Stimulated activated CD8-positive, alpha-beta memory T cell treated with anti-CD3 and anti-CD28 coated beads, Interleukin-12 subunit alpha, Interleukin-12 subunit beta, amount 100 ng/mL, for 1 hour (primary cell): ENCODE results near the gene PRSS50.

ENCODE experiments used
- DNase-seq: peaks from one replicate; pipeline ENCODE4 v3.0.0-alpha.2; 2020; ENCODE audit warnings: low read depth

Gene PRSS50

DNA sequence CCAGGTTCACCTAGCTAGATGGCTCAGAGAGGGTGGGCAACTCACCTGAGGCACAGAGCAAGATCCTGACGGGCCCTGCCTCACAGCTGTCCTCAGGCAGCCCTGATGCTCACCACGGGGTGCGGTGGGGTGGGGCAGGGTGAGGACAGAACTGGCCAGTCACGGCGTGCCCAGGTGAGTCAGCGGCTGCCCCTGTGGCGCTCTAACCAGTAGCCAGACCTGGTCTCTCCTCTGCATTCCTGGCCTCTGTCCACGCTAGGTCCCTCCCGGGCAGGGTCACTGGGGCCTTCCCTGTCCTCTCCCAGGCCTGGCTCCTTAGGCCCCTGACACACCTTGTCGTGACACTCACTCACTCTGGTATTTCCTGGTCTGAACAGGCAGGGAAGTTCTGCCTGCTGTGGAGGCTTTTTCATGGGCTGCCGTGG lies 25.1 kb downstream of the PRSS50 start:
- DNase-seq, result no peak

DNA sequence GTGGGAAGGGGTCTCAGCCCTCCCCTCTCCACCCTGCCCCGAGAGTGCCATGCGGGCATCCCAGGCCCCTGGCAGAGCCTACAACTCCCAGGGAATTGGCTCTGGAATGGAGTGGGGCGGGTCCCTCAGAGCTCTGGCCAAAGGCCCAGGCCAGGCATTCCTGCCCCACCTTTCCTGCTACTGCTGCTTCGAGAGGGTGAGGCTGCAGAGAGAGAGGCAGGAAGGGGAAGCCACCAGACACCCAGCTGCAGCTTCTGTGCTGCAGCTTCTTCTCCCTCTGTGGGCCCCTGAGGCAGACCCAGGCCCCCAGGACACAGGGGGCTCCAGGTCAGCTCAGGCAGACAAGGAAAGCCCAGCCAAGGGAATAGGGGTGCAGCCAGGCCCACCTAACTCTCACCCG lies 26.9 kb downstream of the PRSS50 start:
- no peak for DNase-seq

DNA sequence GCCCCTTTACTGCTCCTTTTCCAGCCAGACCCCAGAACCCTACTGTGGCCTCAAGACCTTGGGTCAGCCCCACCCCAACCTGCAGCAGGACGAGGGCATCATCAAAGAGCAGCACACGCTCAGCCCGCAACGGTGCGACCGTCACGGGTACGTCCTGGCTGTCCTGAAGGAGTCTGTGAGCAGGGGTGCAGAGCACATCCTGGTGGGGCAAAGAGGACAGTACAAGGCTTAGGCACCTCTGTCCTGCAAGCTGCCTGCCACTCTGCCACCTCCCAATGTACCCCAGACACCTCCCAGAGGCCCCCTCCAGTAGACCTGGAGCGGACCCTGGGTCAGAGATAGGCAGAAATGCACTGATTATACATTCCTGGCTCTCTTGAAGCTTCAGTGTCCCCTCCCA lies 32.2 kb downstream of the PRSS50 start:
- no peak for DNase-seq

DNA sequence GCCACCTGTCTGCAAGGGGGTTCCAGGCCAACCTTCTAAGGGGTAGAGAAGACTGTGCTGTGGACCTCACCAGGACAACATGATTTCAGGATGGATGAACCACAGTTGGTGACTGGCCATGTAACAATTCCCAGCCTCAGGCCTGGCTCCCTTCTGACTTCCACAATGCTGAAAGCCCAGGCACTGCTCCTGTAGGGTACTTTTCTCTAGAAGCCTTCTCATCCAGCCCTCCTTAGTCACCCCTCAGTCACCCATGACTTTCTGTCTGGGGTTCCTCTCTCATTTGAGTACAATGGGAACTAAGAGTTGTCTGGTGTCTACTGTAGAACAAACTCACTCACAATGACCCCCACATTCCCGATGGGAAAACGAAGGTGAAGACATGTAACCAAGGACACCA lies 32.8 kb downstream of the PRSS50 start:
- DNase-seq, result no peak

DNA sequence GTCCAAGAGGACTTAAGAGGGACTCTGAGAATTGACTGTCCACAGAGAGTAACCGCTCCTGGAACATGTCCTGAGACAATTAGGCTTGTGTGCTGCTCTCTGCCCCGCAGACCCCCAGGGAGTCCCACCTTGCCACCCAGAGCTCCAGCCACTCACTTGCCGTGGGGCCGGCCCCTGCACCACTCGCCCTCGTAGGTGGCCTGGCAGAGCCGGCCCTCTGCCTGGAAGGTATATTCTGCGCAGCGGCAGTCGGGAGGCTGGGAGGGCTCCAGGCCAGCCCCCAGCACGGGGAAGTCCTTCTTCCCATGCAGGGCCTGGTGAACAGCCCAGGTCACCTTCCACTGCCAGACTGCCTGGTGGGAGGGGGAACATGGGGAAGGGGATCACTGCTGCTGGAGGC lies 34.7 kb downstream of the PRSS50 start:
- no peak for DNase-seq

DNA sequence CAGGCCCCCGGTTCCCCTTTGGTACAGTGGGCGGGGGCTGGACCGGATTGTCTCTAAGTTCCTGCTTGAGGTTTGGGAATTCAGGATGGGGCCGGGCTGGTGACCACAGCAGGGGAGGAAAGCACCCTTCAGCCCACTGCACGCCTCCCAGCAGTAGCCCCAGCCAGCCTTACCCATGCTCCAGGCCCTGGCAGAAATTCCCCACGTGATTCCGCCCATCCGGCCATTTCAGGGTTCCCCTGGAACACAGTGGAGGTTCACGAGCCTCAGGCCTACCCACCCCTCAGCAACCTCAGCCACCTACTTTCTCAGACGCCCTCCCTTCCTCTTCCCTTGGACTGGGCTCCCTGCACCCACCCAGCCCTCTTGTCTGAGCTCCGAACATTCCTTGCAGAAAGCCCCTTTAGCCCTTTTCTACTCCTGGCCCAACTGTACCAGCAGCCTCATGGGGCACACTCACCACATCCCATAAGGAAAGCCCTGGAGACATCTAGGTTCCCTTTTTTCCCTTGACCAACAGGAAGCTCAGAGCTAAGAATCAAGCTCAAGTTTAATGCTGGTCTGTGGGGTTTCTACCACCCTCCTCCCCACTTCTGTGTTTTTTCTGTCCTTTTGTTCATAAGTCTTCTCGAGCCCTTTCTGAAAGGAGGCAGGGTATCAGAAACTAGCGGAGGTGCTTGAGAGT lies 35.7 kb downstream of the PRSS50 start:
- no peak for DNase-seq

DNA sequence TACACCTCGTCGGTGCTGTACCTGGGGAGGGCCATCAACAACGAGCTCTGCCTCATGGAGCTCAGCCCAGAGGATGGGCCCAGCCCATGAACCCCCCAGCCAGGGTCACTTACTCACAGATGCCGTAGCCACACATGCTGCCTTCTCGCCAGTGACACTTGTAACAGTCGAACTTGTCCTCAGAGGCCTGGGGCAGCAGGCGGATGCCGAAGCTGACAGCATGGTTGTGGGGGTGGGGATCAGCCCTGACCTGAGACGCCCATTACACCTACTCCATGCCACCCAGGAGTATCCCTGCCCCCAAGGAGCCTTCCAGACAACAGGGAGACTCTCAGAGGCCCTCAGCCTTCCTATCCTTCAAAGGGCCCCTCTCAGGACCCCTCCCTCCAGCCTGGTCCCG lies 36.3 kb downstream of the PRSS50 start:
- DNase-seq, result no peak

DNA sequence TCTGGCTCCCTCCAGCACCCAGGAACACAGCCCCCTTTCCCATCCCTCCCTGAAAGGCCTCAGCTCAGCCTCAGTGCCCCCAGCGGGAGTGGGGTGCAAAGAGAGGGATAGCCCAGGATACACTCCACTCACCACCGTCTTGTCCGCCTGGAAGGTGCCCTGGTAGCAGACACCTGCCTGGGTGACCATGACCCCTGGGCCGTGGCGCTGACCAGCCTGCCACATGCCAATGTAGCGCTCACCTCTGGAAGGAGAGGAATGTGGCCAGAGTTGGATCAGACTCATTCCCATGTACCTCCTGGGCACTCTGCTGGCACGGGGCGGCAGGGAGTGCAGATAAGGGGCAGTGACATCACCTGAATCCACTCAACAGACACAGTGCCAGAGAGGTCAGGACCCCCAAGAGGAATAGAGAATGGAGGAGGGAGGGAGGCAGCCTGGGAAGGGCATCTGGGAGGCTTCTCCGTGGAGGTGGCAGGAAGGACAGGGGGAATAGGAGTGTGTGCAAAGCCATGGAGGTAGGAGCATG lies 37.3 kb downstream of the PRSS50 start:
- no peak for DNase-seq

DNA sequence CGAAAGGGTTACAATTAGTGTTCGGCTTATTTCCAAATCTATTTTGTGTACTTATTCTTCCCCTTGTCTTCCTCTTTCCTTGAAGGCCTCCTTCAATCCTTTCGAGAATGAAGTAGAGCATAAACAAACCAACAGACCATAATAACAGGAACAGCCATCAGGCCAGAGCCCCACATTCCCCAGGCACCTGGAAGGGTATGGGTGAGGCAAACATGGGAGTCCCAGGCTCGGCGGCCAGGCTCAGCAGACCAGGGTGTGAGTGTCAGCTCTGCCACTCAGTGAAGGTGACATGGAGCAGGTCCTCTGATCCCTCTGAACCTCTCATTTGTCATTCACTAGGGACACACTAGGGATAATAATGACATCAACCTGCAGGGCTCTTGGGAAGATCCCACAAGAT lies 38.0 kb downstream of the PRSS50 start:
- DNase-seq, result no peak

DNA sequence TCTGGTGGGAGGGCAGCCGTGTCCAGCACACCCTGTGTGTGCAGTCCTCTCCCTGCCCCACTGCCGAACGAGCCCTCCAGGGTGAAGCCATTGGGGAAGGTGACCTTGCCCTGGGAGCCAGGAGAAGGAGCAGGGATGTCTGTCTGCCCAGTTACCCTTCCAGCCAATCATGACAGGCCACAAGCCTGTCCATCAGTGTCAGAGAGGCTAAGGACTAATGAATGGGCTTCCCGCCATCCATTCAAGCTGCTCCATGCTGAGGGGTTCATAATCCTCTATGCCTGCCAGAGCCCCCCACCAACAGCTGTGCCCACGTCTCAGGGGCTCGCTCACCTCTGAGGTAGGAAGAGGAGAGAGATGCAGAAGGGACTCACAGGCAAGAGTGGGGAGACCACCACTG lies 39.4 kb downstream of the PRSS50 start:
- DNase-seq, result no peak

DNA sequence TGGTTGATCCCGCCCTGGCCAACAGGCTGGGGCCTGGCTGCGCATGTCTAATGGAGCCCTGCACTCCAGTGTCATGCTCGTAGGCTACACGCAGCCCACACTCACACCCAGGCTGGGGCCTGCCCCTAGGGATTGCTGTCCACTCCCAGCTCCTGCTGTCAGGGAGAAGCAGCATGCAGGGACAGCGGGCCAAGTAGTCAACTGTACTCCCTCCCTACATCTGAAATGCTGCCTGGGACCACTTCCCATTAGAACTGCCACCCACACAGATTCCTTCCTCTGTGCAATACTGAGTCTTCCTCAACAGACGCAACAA lies 40.3 kb downstream of the PRSS50 start:
- no peak for DNase-seq

DNA sequence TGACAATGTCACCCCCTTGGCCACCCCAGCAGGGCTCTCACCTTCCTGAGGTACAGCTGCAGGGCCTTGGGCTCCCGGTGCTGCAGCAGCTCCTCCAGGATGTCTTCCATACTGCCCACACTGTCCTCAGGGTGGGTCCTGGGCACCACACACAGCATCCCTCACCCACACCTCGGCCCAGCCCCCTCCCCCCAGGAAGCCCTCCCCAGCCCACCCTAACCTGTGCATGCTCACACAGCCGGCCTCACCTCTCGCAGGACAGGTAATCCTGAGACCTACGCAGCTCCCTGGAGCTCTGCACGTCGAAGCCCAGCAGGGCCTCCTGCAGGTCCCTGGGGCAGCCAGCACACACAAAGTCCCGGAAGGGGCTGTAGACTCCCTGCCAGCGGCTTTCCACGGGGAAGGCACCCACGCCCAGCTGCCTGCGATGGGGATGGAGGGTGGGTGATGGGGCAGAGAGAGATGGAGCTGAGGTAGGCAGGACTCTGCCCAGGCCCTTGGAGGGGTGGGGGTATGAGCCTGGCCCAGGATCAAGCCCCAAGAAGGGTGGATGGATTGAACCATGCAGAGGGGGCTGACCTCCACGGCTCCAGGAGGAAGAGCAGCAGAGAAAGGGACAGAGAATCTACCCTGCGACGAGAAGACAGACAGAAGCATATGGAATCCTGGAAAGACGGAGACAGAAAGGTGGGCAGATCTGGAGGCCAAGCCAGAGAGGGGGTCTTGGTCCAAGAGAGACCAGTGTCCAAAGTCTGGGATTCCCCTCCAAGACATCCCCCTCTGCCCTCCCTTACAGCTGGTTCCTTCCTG lies 40.9 kb downstream of the PRSS50 start:
- no peak for DNase-seq

DNA sequence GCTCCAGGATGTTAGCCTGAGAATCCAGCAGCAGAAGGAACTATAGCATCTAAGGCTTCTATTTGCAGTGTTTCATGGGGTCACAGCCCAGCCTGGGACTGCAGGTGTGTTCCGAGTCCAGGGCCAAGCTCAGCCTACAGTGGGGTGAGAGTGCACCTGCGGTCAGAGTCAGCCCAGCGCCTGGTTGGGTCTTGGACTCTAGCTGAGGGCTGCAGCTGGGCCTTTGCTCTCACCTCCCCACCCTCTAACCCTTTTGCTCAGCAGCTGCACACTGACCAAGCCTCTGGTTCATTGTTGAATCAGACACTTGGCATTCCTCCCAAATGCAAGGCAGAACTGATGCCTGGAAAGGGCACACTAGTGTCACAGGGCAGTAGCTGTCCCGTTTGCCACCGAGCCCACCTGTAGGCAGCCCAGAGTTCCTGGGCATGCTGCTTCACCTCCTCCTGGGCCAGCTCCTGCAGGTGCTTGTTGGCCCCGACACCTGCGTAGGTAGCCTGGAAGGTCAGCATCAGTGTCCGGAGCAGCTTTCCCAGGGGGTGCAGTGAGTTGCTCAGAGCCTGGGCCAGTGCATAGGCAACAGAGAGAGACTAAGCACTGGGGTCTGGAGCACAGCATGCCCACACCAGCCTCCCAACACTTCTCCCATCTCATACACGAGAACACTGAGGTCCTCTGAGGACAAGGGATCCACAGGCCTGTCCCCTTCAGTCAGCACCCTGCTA lies 41.7 kb downstream of the PRSS50 start:
- DNase-seq, result no peak

DNA sequence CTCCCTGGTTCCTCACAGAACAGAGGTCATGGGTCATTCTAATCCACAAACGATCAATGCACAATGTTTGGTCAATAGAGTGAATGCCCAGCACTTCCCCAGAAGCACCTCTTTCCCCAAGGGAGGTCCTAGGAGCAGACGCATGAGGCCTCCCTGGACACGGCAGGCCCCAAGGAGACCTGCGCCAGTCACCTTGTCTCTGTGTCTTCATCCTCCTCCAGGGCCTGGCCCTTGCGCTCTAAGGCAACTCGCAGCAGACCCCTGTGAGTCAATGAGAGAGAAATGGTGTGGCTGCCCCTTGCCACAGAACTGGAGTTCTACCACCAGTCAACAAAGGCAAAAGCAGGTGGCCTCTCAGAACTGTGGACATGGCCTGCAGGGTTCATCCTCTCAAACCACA lies 42.2 kb downstream of the PRSS50 start:
- DNase-seq, result no peak

DNA sequence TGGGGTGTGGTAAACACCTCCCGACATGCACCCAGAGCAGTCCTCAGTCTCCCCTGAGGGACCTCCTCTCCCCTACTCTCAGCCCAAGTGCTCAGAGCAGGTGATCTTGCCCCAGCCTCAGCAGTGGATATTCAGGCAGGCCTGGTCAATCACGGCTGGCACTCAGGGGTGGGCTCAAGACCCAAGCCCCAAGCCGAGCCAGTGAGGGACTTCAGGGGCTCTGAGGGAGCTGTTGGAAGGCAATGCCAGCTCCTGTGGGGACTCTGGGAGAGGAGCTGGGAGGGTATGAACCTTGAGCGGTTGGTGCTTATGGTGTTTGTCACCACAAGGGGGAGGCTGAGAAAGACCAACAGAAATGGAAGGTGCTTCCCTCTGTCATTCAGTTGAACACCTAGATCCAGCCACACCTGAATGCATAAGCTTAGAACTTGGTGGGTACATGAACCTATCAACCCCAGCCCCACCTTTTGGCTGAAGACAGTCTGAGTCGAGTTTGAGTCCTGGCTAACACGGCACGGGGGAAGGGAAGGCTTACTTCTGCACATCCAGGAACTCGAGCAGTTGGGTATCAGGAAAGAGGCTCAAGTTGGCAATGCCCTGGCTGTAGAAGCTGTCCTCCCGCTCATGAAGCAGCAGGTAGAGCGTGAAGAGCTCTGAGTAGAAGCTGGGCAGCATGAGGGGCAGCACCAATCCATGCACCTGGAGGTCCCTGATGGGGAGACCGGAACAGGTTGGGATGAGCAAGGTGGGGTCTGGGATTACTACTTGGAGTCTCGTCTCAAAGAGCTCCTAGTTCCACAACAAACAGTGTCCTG lies 43.4 kb downstream of the PRSS50 start:
- no peak for DNase-seq

DNA sequence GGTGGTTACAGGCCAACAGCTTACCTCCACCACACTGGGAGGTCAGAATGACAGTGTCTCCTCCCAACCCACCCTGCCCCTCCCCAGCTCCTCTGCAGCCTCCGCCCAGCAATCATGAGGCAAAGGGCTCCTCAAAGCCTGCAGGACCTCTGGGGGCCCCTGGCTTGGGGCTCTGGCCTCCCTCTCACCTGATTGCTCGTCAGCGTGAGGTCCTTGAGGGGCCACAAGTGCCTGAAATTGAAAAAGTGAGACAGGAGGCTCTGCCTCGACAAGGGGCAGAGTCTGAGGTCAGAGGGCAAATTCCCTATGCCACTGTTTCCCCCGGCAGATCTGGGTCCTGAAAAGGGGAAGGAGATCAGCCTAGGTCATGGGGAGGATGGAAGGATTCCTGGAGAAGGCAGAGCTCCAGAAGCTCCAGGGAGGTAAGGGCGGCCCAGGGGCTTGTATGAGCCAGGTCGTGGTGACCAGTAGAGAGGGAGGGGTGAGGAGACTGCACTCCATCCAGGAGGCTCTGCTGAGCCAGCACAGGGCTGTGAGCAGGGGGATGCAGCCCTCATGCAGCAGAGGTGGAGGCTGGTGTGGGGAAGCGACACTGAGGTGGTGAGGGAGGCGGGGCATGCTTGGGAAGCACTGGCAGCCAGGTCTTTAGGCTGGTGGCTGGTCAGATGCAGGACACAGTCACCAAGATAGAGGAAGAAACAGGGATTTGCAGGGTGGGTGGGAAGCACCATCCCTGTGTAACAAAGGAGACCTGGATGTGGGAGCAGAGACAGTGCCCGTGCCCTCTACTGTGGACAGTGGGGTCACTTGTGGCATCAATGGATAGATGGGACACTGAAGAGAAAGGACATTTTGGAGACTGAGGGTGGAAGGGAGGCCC lies 44.3 kb downstream of the PRSS50 start:
- no peak for DNase-seq

DNA sequence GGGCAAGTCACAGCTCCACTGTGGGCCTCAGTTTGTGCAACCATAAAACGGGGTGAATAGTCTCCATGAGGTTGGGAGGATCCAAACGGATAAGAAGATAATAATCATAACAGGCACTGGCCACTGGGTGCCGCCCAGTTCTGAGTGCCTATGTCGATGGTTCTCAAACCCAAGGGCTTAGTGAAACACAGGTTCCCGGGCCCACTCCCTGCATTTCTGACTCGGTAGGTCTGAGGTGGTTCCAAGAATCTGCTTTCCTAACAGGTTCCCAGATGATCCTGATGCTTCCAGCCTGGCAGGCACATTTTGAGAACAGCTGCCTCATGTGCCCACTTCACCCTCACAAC lies 45.3 kb downstream of the PRSS50 start:
- DNase-seq, result no peak

DNA sequence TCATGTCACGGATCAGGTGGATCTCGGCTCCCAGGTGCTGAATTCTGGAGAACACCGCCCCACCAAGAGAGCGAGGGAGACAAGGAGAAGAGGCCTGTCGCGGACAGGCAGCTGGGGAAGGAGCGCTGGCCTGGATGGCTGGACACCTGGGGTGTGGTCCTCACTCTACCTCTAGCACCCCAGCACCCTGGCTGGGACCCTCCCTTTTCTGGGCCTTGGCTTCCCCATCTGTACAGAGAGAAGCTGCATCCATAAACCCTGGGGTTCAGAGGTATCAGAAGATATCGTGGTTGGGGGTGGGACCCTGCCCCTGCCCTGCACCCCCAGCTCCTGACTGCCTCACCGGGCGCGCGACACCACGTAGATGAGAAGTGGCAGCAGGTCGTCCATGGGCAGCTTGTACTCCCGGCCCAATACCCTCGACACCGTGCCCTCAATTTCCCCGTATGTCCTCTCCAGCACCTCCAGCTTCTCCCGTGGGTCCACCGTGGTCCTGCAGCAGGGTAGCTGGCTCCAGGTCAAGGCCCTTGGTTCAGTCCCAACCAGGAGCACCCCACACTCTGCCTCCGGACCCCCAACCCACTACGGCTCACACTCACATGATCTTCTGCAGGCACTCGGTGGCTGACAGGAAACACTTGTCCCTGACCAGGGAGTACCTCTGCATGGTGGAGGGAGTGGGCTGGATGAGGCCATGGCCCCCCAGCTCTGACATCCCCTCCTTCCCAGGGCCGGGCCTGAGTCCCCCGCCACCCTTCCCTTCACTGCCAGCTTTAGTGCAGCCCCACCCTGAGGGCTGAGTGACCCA lies 45.9 kb downstream of the PRSS50 start:
- DNase-seq, result no peak

DNA sequence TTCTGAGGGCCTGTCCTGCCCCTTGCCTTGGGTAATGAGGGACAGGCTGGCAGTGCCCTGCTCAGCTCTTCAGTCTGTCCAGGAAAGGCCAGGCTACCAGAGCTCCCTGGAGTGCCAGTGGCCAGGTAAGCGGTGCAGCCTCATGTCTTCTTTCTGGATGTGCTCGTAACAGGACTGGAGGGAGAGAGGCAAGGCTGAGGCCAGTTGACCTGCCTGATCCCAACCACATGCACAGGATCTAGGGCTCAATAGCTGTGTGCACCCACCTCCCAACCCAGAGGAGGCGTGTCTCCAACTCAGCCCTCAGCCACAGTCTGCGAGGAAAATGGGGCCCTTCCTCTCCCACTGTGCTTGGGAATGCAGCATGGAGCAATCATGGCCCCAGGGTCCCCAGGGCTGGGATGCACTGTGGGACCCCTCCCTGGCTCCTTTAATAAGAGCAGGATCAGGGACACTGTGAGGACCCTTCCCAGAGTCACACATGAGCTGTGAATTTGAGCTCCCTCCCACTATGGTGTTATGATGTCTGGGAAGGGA lies 46.7 kb downstream of the PRSS50 start:
- DNase-seq, result no peak
